IMR-90 (cell line): ENCODE measurements around the gene NDST1. TPM values are rescaled to one million over a fixed set of nuclear protein-coding genes. Genes with fewer than 3 reads are reported as not detected.

Experiments used
- ATAC-seq: fragments of 200-7000 bp; cut with Tn5 transposase; 2 replicates; pipeline ENCODE4 v1.9.1; 2020; ENCODE audit warnings: low read depth, mild to moderate bottlenecking, moderate library complexity
- BruUV-seq: library from RNA; stranded (reverse); fragments of 400-500 nt; replicated peaks from 2 replicates; lab custom pipeline; 2021; lab: Mats Ljungman, UMichigan
- CTCF ChIA-PET: fragments of 300-600 bp; formaldehyde crosslinking; extraction: SDS; loops from one replicate; lab custom pipeline; 2021; ENCODE audit warnings: antibody characterized with exemption; lab: Yijun Ruan, JAX
- POLR2A ChIA-PET: fragments of 300-600 bp; sonication (Branson Sonifier 250); formaldehyde crosslinking; loops from one replicate; lab custom pipeline; 2022; ENCODE audit warnings: antibody characterized with exemption; ENCODE audit not compliant: unreplicated experiment; lab: Charles Lee
- DNase-seq: peaks from one replicate; pipeline ENCODE4 v3.0.0; 2013
- H2AFZ ChIP-seq: replicated peaks from 2 replicates; pipeline ENCODE3; 2013; ENCODE audit warnings: low read length, mild to moderate bottlenecking; ENCODE audit not compliant: poor library complexity
- H2AK5ac ChIP-seq: 2 replicates; pipeline ENCODE4 v1.6.1; 2013; ENCODE audit warnings: low read depth, low read length, inconsistent platforms
- H2AK9ac ChIP-seq: replicated peaks from 2 replicates; pipeline ENCODE3; 2013; ENCODE audit warnings: mild to moderate bottlenecking, low read depth, low read length, moderate library complexity; ENCODE audit not compliant: poor library complexity
- H2BK120ac ChIP-seq: 2 replicates; pipeline ENCODE4 v1.6.1; 2013; ENCODE audit warnings: low read depth, low read length, inconsistent platforms
- H2BK15ac ChIP-seq: 3 replicates; pipeline ENCODE4 v1.6.1; 2013; ENCODE audit warnings: low read depth, low read length, inconsistent platforms
- H2BK20ac ChIP-seq: 2 replicates; pipeline ENCODE4 v1.6.1; 2013; ENCODE audit warnings: low read depth, mild to moderate bottlenecking, inconsistent platforms, low read length, moderate library complexity
- H2BK5ac ChIP-seq: 2 replicates; pipeline ENCODE4 v1.6.1; 2013; ENCODE audit warnings: mild to moderate bottlenecking, low read depth, low read length, inconsistent platforms; ENCODE audit not compliant: poor library complexity, severe bottlenecking
- H3K14ac ChIP-seq: replicated peaks from 2 replicates; pipeline ENCODE4 v1.6.1; 2013; ENCODE audit warnings: low read depth, low read length, inconsistent platforms
- H3K18ac ChIP-seq: 2 replicates; pipeline ENCODE4 v1.6.1; 2013; ENCODE audit warnings: low read depth, low read length, control low read depth
- H3K23ac ChIP-seq: 2 replicates; pipeline ENCODE4 v1.6.1; 2013; ENCODE audit warnings: low read depth, low read length, inconsistent platforms
- H3K27ac ChIP-seq: 2 replicates; pipeline ENCODE4 v1.5.1; 2013; ENCODE audit warnings: mild to moderate bottlenecking, control low read depth, low read length; ENCODE audit not compliant: insufficient read depth
- H3K27me3 ChIP-seq: 2 replicates; pipeline ENCODE4 v1.6.1; 2013; ENCODE audit warnings: low read length; ENCODE audit not compliant: control insufficient read depth, insufficient read depth
- H3K36me3 ChIP-seq: 2 replicates; pipeline ENCODE4 v1.6.1; 2013; ENCODE audit warnings: low read length, mixed read lengths; ENCODE audit not compliant: control insufficient read depth, insufficient read depth
- H3K4ac ChIP-seq: 2 replicates; pipeline ENCODE4 v1.6.1; 2013; ENCODE audit warnings: low read depth, low read length, inconsistent platforms
- H3K4me1 ChIP-seq: 2 replicates; pipeline ENCODE4 v1.6.1; 2013; ENCODE audit warnings: low read length, mixed read lengths; ENCODE audit not compliant: control insufficient read depth, insufficient read depth
- H3K4me2 ChIP-seq: 2 replicates; pipeline ENCODE4 v1.6.1; 2013; ENCODE audit warnings: low read depth, mild to moderate bottlenecking, control low read depth, low read length, moderate library complexity
- H3K4me3 ChIP-seq: 2 replicates; pipeline ENCODE4 v1.5.1; 2013; ENCODE audit warnings: low read depth, mild to moderate bottlenecking, control low read depth, low read length, moderate library complexity; ENCODE audit not compliant: insufficient read depth
- H3K56ac ChIP-seq: 2 replicates; pipeline ENCODE4 v1.6.1; 2013; ENCODE audit warnings: low read length, inconsistent platforms; ENCODE audit not compliant: insufficient read depth; ENCODE audit errors: extremely low read depth
- H3K79me1 ChIP-seq, 2 experiments: 2 replicates each; pipeline ENCODE4 v1.6.1; 2013; ENCODE audit warnings: low read length in 2 of 2, inconsistent platforms in 1 of 2, low read depth in 1 of 2
- H3K9ac ChIP-seq: 2 replicates; pipeline ENCODE4 v1.6.1; 2013; ENCODE audit warnings: low read depth, low read length, control low read depth
- H3K9me1 ChIP-seq: 2 replicates; pipeline ENCODE4 v1.6.1; 2013; ENCODE audit warnings: low read length, inconsistent platforms; ENCODE audit not compliant: insufficient read depth
- H3K9me3 ChIP-seq: 2 replicates; pipeline ENCODE4 v1.6.1; 2013; ENCODE audit warnings: low read length; ENCODE audit not compliant: control insufficient read depth, insufficient read depth
- H4K20me1 ChIP-seq: 2 replicates; pipeline ENCODE4 v1.6.1; 2013; ENCODE audit warnings: low read length, inconsistent platforms; ENCODE audit not compliant: insufficient read depth
- H4K5ac ChIP-seq: 2 replicates; pipeline ENCODE4 v1.6.1; 2013; ENCODE audit warnings: mild to moderate bottlenecking, low read depth, low read length, control low read depth
- H4K8ac ChIP-seq, 2 experiments: 2 replicates each; pipeline ENCODE4 v1.6.1; 2013; ENCODE audit warnings: low read depth in 2 of 2, low read length in 2 of 2, control low read depth in 1 of 2, inconsistent platforms in 1 of 2
- H4K91ac ChIP-seq: 2 replicates; pipeline ENCODE4 v1.6.1; 2013; ENCODE audit warnings: low read depth, low read length, inconsistent platforms; ENCODE audit not compliant: insufficient read depth
- BHLHE40 ChIP-seq: fragments of 150-350 bp; IDR thresholded peaks from 2 replicates; pipeline ENCODE4 v1.6.1; 2016; ENCODE audit warnings: mild to moderate bottlenecking, low read depth, low read length
- CEBPB ChIP-seq: IDR thresholded peaks from 2 replicates; pipeline ENCODE4 v1.6.1; 2012; ENCODE audit warnings: low read depth, low read length, improper control_type of control experiment
- MAFK ChIP-seq: IDR thresholded peaks from 2 replicates; pipeline ENCODE4 v1.6.1; 2012; ENCODE audit warnings: low read depth, low read length, improper control_type of control experiment
- MAZ ChIP-seq: IDR thresholded peaks from 2 replicates; pipeline ENCODE4 v1.6.1; 2012; ENCODE audit warnings: low read depth, mild to moderate bottlenecking, low read length, improper control_type of control experiment, moderate library complexity, borderline replicate concordance
- MXI1 ChIP-seq: IDR thresholded peaks from 2 replicates; pipeline ENCODE4 v1.6.1; 2012; ENCODE audit warnings: low read depth, mild to moderate bottlenecking, low read length, moderate library complexity, borderline replicate concordance
- RAD21 ChIP-seq: IDR thresholded peaks from 2 replicates; pipeline ENCODE4 v1.6.1; 2012; ENCODE audit warnings: low read length, improper control_type of control experiment
- RFX5 ChIP-seq: IDR thresholded peaks from 2 replicates; pipeline ENCODE4 v1.8.0; 2012; ENCODE audit warnings: low read depth, mild to moderate bottlenecking, low read length, moderate library complexity
- SMC3 ChIP-seq: fragments of 150-350 bp; IDR thresholded peaks from 2 replicates; pipeline ENCODE4 v1.6.1; 2016; ENCODE audit warnings: low read depth, mild to moderate bottlenecking, antibody characterized with exemption, low read length, moderate library complexity
- WGBS, 2 experiments: methylation state at CpG; one replicate each; pipeline versions ENCODE4 v1.1.5 to v1.1.7; 2013; ENCODE audit warnings: missing lambda C conversion rate in 2 of 2; ENCODE audit not compliant: insufficient read length in 1 of 2; ENCODE audit errors: extremely low coverage in 2 of 2; 5-methylcytosine and 5-hydroxymethylcytosine counted together
- dilution Hi-C: fragments of 300-500 bp; cut with HindIII; formaldehyde crosslinking; loops from one replicate; pipeline ENCODE4 v1.14.3; 2018; ENCODE audit warnings: low sequenced_read_pairs; ENCODE audit not compliant: unreplicated experiment
- in situ Hi-C: fragments of 300-500 bp; cut with MboI; formaldehyde crosslinking; loops from 3 replicates; pipeline ENCODE4 v1.14.3; 2019; ENCODE audit warnings: low sequenced_read_pairs, inconsistent platforms, mixed read lengths
- intact Hi-C: fragments of 100-400 bp; cut with micrococcal nuclease; formaldehyde crosslinking; loops from 2 replicates; pipeline ENCODE4 v1.10.0; 2022
- polyA plus RNA-seq, 3 experiments: library from polyadenylated mRNA; depleted of rRNA; stranded (reverse); fragments of >200 nt; gene quantifications; 2 replicates each; pipeline ENCODE4 v1.2.3, GENCODE V29; 2012; ENCODE audit warnings: low replicate concordance in 1 of 3
- total RNA-seq: library from RNA; depleted of rRNA; stranded (reverse); fragments of >200 nt; gene quantifications from 2 replicates; pipeline ENCODE4 v1.2.3, GENCODE V29; 2012
- TF ChIP-seq, protein P1 (sequence below): conservative IDR thresholded peaks from 2 replicates; pipeline ENCODE4 v1.5.1; 2012; ENCODE audit warnings: mild to moderate bottlenecking, low read depth, low read length, improper control_type of control experiment

The NDST1 gene
- total and polyA plus RNA-seq, 2 of the 4 experiments (the other 2 are of a cell fraction), result 30.5 to 80.4 TPM

DNA sequence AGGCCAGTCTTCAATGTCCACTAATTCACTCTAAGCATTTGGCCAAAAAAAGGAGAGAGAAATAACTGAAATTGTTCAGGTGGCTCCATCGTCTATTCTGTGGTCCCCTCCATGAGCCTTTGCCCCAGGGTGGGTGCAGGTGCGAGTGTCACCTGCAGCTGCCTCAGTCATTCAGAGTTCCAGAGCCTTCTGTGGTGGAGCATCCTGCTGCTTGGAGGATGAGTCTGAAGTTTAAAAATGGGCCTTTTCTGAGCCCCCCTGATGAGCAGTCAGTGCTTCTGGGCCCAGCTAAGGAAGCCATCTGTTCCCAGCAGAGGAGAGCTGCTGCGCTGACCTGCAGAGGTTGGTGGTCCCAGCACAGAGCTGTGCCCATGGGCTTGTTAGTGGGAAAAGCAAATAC, 48.2 kb downstream of the NDST1 start:
- WGBS, 2 experiments, result 90% methylated on average over 2 of the region's 3 CpGs; no CpG with 5 or more reads in 1 of the 2 experiments
- no peak for ATAC-seq
- in situ Hi-C loops, result no loop called here

More for the DNA sequence above, 48.2 kb downstream of the NDST1 start:
- no peak overlapping the region for H3K9ac ChIP-seq
- CTCF ChIA-PET, result no interaction called here
- no peak overlapping the region for H2BK5ac ChIP-seq
- peaks cover 7% of the 10 kb centered on the region; the same call in 1 of the 2 replicates for H4K20me1 ChIP-seq
- no peak overlapping the region for H3K23ac ChIP-seq
- peaks cover 10 to 12% of the 10 kb centered on the region in 2 experiments for H3K79me1 ChIP-seq
- intact Hi-C loops, result no loop called here
- no peak overlapping the region for H4K91ac ChIP-seq
- dilution Hi-C loops, result no loop called here
- no peak overlapping the region for H3K4me2 ChIP-seq
- H3K4ac ChIP-seq, result no peak overlapping the region
- H3K36me3 ChIP-seq, result peaks cover 46% of the 10 kb centered on the region
- H3K4me1 ChIP-seq, result 0 out of 2 replicates have a peak, but pooled peaks cover 8% of the 10 kb centered on the region
- no peak overlapping the region for H3K56ac ChIP-seq
- no TSS peak for BruUV-seq
- no peak for DNase-seq
- no peak overlapping the region for H4K8ac ChIP-seq
- H2AK5ac ChIP-seq, result no peak overlapping the region
- no peak overlapping the region for H3K27ac ChIP-seq
- no peak overlapping the region for H3K18ac ChIP-seq
- TF ChIP-seq MAZ (no peak), CEBPB (no peak), MXI1 (no peak), SMC3 (no peak), BHLHE40 (no peak), MAFK (no peak), RAD21 (no peak), RFX5 (no peak)
- TF ChIP-seq, protein P1, sequence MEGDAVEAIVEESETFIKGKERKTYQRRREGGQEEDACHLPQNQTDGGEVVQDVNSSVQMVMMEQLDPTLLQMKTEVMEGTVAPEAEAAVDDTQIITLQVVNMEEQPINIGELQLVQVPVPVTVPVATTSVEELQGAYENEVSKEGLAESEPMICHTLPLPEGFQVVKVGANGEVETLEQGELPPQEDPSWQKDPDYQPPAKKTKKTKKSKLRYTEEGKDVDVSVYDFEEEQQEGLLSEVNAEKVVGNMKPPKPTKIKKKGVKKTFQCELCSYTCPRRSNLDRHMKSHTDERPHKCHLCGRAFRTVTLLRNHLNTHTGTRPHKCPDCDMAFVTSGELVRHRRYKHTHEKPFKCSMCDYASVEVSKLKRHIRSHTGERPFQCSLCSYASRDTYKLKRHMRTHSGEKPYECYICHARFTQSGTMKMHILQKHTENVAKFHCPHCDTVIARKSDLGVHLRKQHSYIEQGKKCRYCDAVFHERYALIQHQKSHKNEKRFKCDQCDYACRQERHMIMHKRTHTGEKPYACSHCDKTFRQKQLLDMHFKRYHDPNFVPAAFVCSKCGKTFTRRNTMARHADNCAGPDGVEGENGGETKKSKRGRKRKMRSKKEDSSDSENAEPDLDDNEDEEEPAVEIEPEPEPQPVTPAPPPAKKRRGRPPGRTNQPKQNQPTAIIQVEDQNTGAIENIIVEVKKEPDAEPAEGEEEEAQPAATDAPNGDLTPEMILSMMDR, result no peak
- no peak overlapping the region for H2BK15ac ChIP-seq
- H3K14ac ChIP-seq, result no peak overlapping the region
- H2AFZ ChIP-seq, result no peak overlapping the region
- no peaks in the 10 kb centered on the region for H3K9me1 ChIP-seq
- H3K4me3 ChIP-seq, result no peak overlapping the region
- POLR2A ChIA-PET, result no interaction called here
- H4K5ac ChIP-seq, result no peak overlapping the region
- H3K9me3 ChIP-seq, result no peaks in the 10 kb centered on the region
- no peaks in the 10 kb centered on the region for H3K27me3 ChIP-seq
- H2BK120ac ChIP-seq, result no peak overlapping the region
- H2AK9ac ChIP-seq, result no peak overlapping the region
- no peak overlapping the region for H2BK20ac ChIP-seq
